Measurements from ENCODE around the gene PRAMEF8.
"Not testable (repeated sequence)": the region's sequence is repeated elsewhere in the genome, so short reads cannot be mapped to it uniquely, and the experiment has no call there.

The PRAMEF8 gene

GRCh38 chr1:13285037-13285436 is at the start of gene PRAMEF8:
TSS of gene PRAMEF8 (minus strand) at chr1:13285137. CDS start at chr1:13284091, 1,046 bp downstream.
- not testable (repeated sequence) for DNase-seq

- DNase-seq: not testable (repeated sequence)
These were observed 30.3 kb upstream of the PRAMEF8 start, which contains the start of gene PRAMEF15 for GRCh38 chr1:13315281-13315680. TSS of gene PRAMEF15 (plus strand) at chr1:13315581. CDS start at chr1:13318408, 2,827 bp downstream.

- DNase-seq: not testable (repeated sequence)
These were observed 18.3 kb upstream of the PRAMEF8 start, which contains the start of gene PRAMEF33 for GRCh38 chr1:13303239-13303638. TSS of gene PRAMEF33 (plus strand) at chr1:13303539. CDS start at chr1:13305955, 2,416 bp downstream.

GRCh38 chr1:13302197-13302596 is 17.3 kb upstream of the PRAMEF8 start:
- DNase-seq: not testable (repeated sequence)

- DNase-seq: not testable (repeated sequence)
These were observed 13.8 kb upstream of the PRAMEF8 start for GRCh38 chr1:13298699-13299098.

- DNase-seq: not testable (repeated sequence)
These were observed 12.4 kb upstream of the PRAMEF8 start for GRCh38 chr1:13297216-13297931.

- not testable (repeated sequence) for DNase-seq
These were observed 4.1 kb upstream of the PRAMEF8 start for GRCh38 chr1:13289030-13289429.

- DNase-seq: not testable (repeated sequence)
These were observed 5.3 kb downstream of the PRAMEF8 start for GRCh38 chr1:13279617-13280016.

- DNase-seq: not testable (repeated sequence)
These were observed 7.9 kb downstream of the PRAMEF8 start for GRCh38 chr1:13277016-13277415.

- not testable (repeated sequence) for DNase-seq
These were observed 19.8 kb downstream of the PRAMEF8 start for GRCh38 chr1:13265124-13265523.

GRCh38 chr1:13253898-13254297 is 31.0 kb downstream of the PRAMEF8 start, which contains the start of gene PRAMEF5:
TSS of gene PRAMEF5 (plus strand) at chr1:13254198. CDS start at chr1:13259269, 5,071 bp downstream.
- not testable (repeated sequence) for DNase-seq

- not testable (repeated sequence) for DNase-seq
These were observed 37.8 kb downstream of the PRAMEF8 start for GRCh38 chr1:13247122-13247521.

GRCh38 chr1:13246554-13246871 is 38.4 kb downstream of the PRAMEF8 start:
- not testable (repeated sequence) for DNase-seq

- DNase-seq: not testable (repeated sequence)
These were observed 38.9 kb downstream of the PRAMEF8 start for GRCh38 chr1:13245841-13246553.

GRCh38 chr1:13243536-13244263 is 41.2 kb downstream of the PRAMEF8 start:
- not testable (repeated sequence) for DNase-seq

- not testable (repeated sequence) for DNase-seq
These were observed 45.3 kb downstream of the PRAMEF8 start for GRCh38 chr1:13239633-13240032.

- DNase-seq: not testable (repeated sequence)
These were observed 47.4 kb downstream of the PRAMEF8 start for GRCh38 chr1:13237572-13237971.

- not testable (repeated sequence) for DNase-seq
These were observed 50.9 kb downstream of the PRAMEF8 start for GRCh38 chr1:13234057-13234456.

- DNase-seq: not testable (repeated sequence)
These were observed 52.9 kb downstream of the PRAMEF8 start for GRCh38 chr1:13232056-13232455.

Data from fibroblast of skin of right biceps (primary cell).